HepG2 (cell line): Measurements from ENCODE around the gene ARHGAP15. TPM values are rescaled to one million over a fixed set of nuclear protein-coding genes. Genes with fewer than 3 reads are reported as not detected.

Source experiments
- ATAC-seq: fragments of 200-7000 bp; cut with Tn5 transposase; 3 replicates; pipeline ENCODE4 v1.9.1; 2020; ENCODE audit warnings: mild to moderate bottlenecking, moderate library complexity
- BruUV-seq: library from RNA; stranded (reverse); fragments of 400-500 nt; replicated peaks from 2 replicates; lab custom pipeline; 2021; lab: Mats Ljungman, UMichigan
- CTCF ChIA-PET: fragments of 300-600 bp; formaldehyde crosslinking; extraction: SDS; loops from one replicate; lab custom pipeline; 2021; ENCODE audit warnings: low total read pairs, inconsistent platforms, low intra/inter-chr PET ratio; lab: Yijun Ruan, JAX
- POLR2A ChIA-PET: fragments of 350-600 bp; sonication (Branson Sonifier 250); formaldehyde crosslinking; loops from one replicate; lab custom pipeline; 2020; ENCODE audit warnings: antibody characterized with exemption, inconsistent platforms; lab: Yijun Ruan, JAX
- DNase-seq: peaks from one replicate; pipeline ENCODE4 v3.0.0-alpha.2; 2015; ENCODE audit warnings: low spot score
- FAIRE-seq: peaks from 3 replicates; lab custom pipeline; 2011; peaks lifted over from hg19 to GRCh38; lab: Jason Lieb, UNC
- H2AFZ ChIP-seq: one replicate; pipeline ENCODE4 v1.6.1; 2011; ENCODE audit warnings: low read length, inconsistent platforms
- H3K27ac ChIP-seq: fragments of 300-600 bp; 3 replicates; pipeline ENCODE4 v1.8.0; 2011; ENCODE audit warnings: mixed run types, mild to moderate bottlenecking, mixed read lengths, low read length, inconsistent platforms; ENCODE audit not compliant: insufficient read depth; ENCODE audit errors: extremely low read length
- H3K27me3 ChIP-seq, 2 experiments: fragments of 200-600 bp in 1 of 2; 2 replicates in 1 of 2; 3 replicates in 1 of 2; pipeline versions ENCODE4 v1.6.0 to v1.8.0; 2011; ENCODE audit warnings: low read length in 2 of 2, mild to moderate bottlenecking in 2 of 2, moderate library complexity in 2 of 2, inconsistent platforms in 1 of 2; ENCODE audit not compliant: insufficient read depth in 2 of 2, control insufficient read depth in 1 of 2
- H3K36me3 ChIP-seq, 2 experiments: fragments of 200-600 bp in 1 of 2; replicated peaks in 1 of 2; 2 replicates in 1 of 2; 3 replicates in 1 of 2; pipeline versions ENCODE4 v1.5.1 to v1.8.0; 2011; ENCODE audit warnings: low read length in 2 of 2, inconsistent platforms in 1 of 2; ENCODE audit not compliant: insufficient read depth in 2 of 2, control insufficient read depth in 1 of 2
- H3K4me1 ChIP-seq: 2 replicates; pipeline ENCODE4 v1.5.1; 2012; ENCODE audit warnings: low read length, inconsistent platforms; ENCODE audit not compliant: insufficient read depth
- H3K4me2 ChIP-seq: 2 replicates; pipeline ENCODE4 v1.6.0; 2011; ENCODE audit warnings: low read depth, low read length, inconsistent platforms
- H3K4me3 ChIP-seq, 3 experiments: fragments of 200-600 bp in 1 of 3; sonication (generic), shearing (Covaris generic) in 1 of 3; replicated peaks in 1 of 3; 2 replicates each; pipeline ENCODE4 v1.5.1; 2011 to 2016; ENCODE audit warnings: low read length in 3 of 3, inconsistent platforms in 2 of 3, low read depth in 2 of 3, mild to moderate bottlenecking in 2 of 3, control low read depth in 1 of 3, mixed read lengths in 1 of 3; ENCODE audit not compliant: insufficient read depth in 1 of 3
- H3K79me2 ChIP-seq: one replicate; pipeline ENCODE4 v1.6.1; 2011; ENCODE audit warnings: low read length, inconsistent platforms; ENCODE audit not compliant: insufficient read depth
- H3K9ac ChIP-seq: 2 replicates; pipeline ENCODE4 v1.6.0; 2011; ENCODE audit warnings: mild to moderate bottlenecking, low read depth, low read length, inconsistent platforms; ENCODE audit not compliant: insufficient read depth
- H3K9me3 ChIP-seq: 2 replicates; pipeline ENCODE4 v1.5.1; 2012; ENCODE audit warnings: mild to moderate bottlenecking, low read length
- H4K20me1 ChIP-seq: 2 replicates; pipeline ENCODE4 v1.6.0; 2011; ENCODE audit warnings: inconsistent platforms, mild to moderate bottlenecking, low read length, moderate library complexity; ENCODE audit not compliant: insufficient read depth
- AKNA ChIP-seq: sonication (generic); formaldehyde crosslinking; IDR thresholded peaks from 2 replicates; pipeline ENCODE4 v1.4.0; 2020; ENCODE audit warnings: missing genetic modification reagents, borderline replicate concordance
- ARNT2 ChIP-seq: sonication (generic); formaldehyde crosslinking; IDR thresholded peaks from 2 replicates; pipeline ENCODE4 v1.8.0; 2022; ENCODE audit warnings: mild to moderate bottlenecking, low read depth, missing genetic modification reagents, moderate library complexity
- E2F2 ChIP-seq: sonication (generic); formaldehyde crosslinking; IDR thresholded peaks from 2 replicates; pipeline ENCODE4 v1.4.0; 2020; ENCODE audit warnings: missing genetic modification reagents, borderline replicate concordance
- KAT7 ChIP-seq: IDR thresholded peaks from 2 replicates; pipeline ENCODE4 v1.6.1; 2018; ENCODE audit warnings: borderline replicate concordance, missing compliant biosample characterization
- NFKB2 ChIP-seq: sonication (generic); formaldehyde crosslinking; IDR thresholded peaks from 2 replicates; pipeline ENCODE4 v1.4.0; 2020; ENCODE audit warnings: missing genetic modification reagents, borderline replicate concordance
- SATB2 ChIP-seq: sonication (generic); formaldehyde crosslinking; IDR thresholded peaks from 2 replicates; pipeline ENCODE4 v1.5.0; 2020; ENCODE audit warnings: missing genetic modification reagents
- ZMYM2 ChIP-seq: sonication (generic); formaldehyde crosslinking; IDR thresholded peaks from 2 replicates; pipeline ENCODE4 v1.8.0; 2022; ENCODE audit warnings: mild to moderate bottlenecking, missing genetic modification reagents
- ZNF350 ChIP-seq: sonication (generic); formaldehyde crosslinking; IDR thresholded peaks from 2 replicates; pipeline ENCODE4 v1.4.0; 2020; ENCODE audit warnings: mild to moderate bottlenecking, low read depth, missing genetic modification reagents, borderline replicate concordance
- ZNF558 ChIP-seq: sonication (generic); formaldehyde crosslinking; IDR thresholded peaks from 2 replicates; pipeline ENCODE4 v1.9.0; 2022; ENCODE audit warnings: mild to moderate bottlenecking, missing genetic modification reagents, borderline replicate concordance
- ZNF569 ChIP-seq: sonication (generic); formaldehyde crosslinking; IDR thresholded peaks from 2 replicates; pipeline ENCODE4 v1.5.0; 2020; ENCODE audit warnings: mild to moderate bottlenecking, missing genetic modification reagents, moderate library complexity, borderline replicate concordance
- ZNF639 ChIP-seq: conservative IDR thresholded peaks from 2 replicates; pipeline ENCODE4 v1.6.1; 2018; ENCODE audit warnings: missing genetic modification reagents
- ZNF713 ChIP-seq: sonication (generic); formaldehyde crosslinking; IDR thresholded peaks from 2 replicates; pipeline ENCODE4 v1.4.0; 2020; ENCODE audit warnings: mild to moderate bottlenecking, missing genetic modification reagents
- ZNF781 ChIP-seq: sonication (generic); formaldehyde crosslinking; IDR thresholded peaks from 2 replicates; pipeline ENCODE4 v1.5.1; 2020; ENCODE audit warnings: borderline replicate concordance, mild to moderate bottlenecking, missing genetic modification reagents; ENCODE audit errors: not compliant biosample characterization
- WGBS: methylation state at CpG from one replicate; pipeline ENCODE4 v1.1.6; 2017; ENCODE audit warnings: low lambda C conversion rate; 5-methylcytosine and 5-hydroxymethylcytosine counted together
- in situ Hi-C: cut with HindIII; loops from 2 replicates; pipeline ENCODE4 v1.10.0; 2017; ENCODE audit warnings: low pct_unique_long_range_greater_than_20kb; ENCODE audit not compliant: extremely low pct_ligation_motif_present
- intact Hi-C: fragments of 100-400 bp; cut with micrococcal nuclease; formaldehyde crosslinking; loops from one replicate; pipeline ENCODE4 v1.10.0; 2022; ENCODE audit not compliant: unreplicated experiment
- polyA plus RNA-seq, 8 experiments: library from polyadenylated mRNA; depleted of rRNA in 3 of 8; stranded (reverse) in 7 of 8; unstranded in 1 of 8; fragments of >200 nt; fragmentation: Illumina TruSeq in 4 of 8; extraction: Trizol in 4 of 8; gene quantifications; 2 replicates each; pipeline versions ENCODE4 v1.2.1 to v1.2.3, GENCODE V29; 2011 to 2016; ENCODE audit warnings: low read depth in 4 of 8, missing spikeins in 1 of 8, mixed read lengths in 1 of 8; ENCODE audit not compliant: insufficient read depth in 1 of 8
- total RNA-seq, 5 experiments: library from RNA; depleted of rRNA; stranded (reverse); fragments of >200 nt; fragmentation: Illumina TruSeq; extraction: Trizol; gene quantifications; 2 replicates each; pipeline ENCODE4 v1.2.3, GENCODE V29; 2016; ENCODE audit warnings: low read depth in 1 of 5
- TF ChIP-seq, protein P1 (sequence below): sonication (generic); formaldehyde crosslinking; IDR thresholded peaks from 2 replicates; pipeline ENCODE4 v1.5.0; 2020; ENCODE audit warnings: mild to moderate bottlenecking, missing genetic modification reagents, moderate library complexity

Gene ARHGAP15
- total and polyA plus RNA-seq, 2 of the 13 experiments (the other 11 are each of a cell fraction or from before 2014, with no cell fraction given): 0.04 TPM; not detected in 1

GRCh38 chr2:143686585-143687164 lies 557.5 kb downstream of the ARHGAP15 start (continued):
- TF ChIP-seq, protein P1, sequence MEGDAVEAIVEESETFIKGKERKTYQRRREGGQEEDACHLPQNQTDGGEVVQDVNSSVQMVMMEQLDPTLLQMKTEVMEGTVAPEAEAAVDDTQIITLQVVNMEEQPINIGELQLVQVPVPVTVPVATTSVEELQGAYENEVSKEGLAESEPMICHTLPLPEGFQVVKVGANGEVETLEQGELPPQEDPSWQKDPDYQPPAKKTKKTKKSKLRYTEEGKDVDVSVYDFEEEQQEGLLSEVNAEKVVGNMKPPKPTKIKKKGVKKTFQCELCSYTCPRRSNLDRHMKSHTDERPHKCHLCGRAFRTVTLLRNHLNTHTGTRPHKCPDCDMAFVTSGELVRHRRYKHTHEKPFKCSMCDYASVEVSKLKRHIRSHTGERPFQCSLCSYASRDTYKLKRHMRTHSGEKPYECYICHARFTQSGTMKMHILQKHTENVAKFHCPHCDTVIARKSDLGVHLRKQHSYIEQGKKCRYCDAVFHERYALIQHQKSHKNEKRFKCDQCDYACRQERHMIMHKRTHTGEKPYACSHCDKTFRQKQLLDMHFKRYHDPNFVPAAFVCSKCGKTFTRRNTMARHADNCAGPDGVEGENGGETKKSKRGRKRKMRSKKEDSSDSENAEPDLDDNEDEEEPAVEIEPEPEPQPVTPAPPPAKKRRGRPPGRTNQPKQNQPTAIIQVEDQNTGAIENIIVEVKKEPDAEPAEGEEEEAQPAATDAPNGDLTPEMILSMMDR (CRISPR knock-in tag): peak; percentile 51
- no peak for TF ChIP-seq E2F2 (CRISPR knock-in tag)
- no peak for TF ChIP-seq KAT7
- no peak for TF ChIP-seq ZNF350 (CRISPR knock-in tag)
- no peak for TF ChIP-seq ZNF639 (CRISPR knock-in tag)

- Histone ChIP-seq H3K4me2 (no peak overlapping the region), H3K4me3 (no peak overlapping the region), H4K20me1 (no peaks in the 10 kb centered on the region), H3K79me2 (no peaks in the 10 kb centered on the region), H2AFZ (no peak overlapping the region), H3K36me3 (no peaks in the 10 kb centered on the region), H3K9me3 (no peaks in the 10 kb centered on the region), H3K27ac (no peak overlapping the region), H3K4me1 (no peaks in the 10 kb centered on the region), H3K9ac (no peak overlapping the region), H3K27me3 (no peaks in the 10 kb centered on the region)
- BruUV-seq: no TSS peak
- FAIRE-seq: no peak
- intact Hi-C loops (no loop called here), in situ Hi-C loops (no loop called here)
- WGBS: 4% methylated on average over 2 of the region's 2 CpGs
- no peak for ATAC-seq
- DNase-seq: no peak
- CTCF ChIA-PET: no interaction called here
- POLR2A ChIA-PET: no interaction called here
- TF ChIP-seq NFKB2 (CRISPR knock-in tag): no peak
- no peak for TF ChIP-seq ZNF558 (CRISPR knock-in tag)
- TF ChIP-seq ZNF569: no peak
- TF ChIP-seq SATB2 (CRISPR knock-in tag): no peak
- no peak for TF ChIP-seq ZNF713 (CRISPR knock-in tag)
- TF ChIP-seq ARNT2 (CRISPR knock-in tag): no peak
- TF ChIP-seq AKNA (CRISPR knock-in tag): no peak
- no peak for TF ChIP-seq ZNF781 (CRISPR knock-in tag)
- no peak for TF ChIP-seq ZMYM2 (CRISPR knock-in tag)
These were observed 559.0 kb downstream of the ARHGAP15 start for GRCh38 chr2:143688248-143688647.
